WTC11 (cell line): Measurements from ENCODE around the gene DEPDC5. TPM values are rescaled to one million over a fixed set of nuclear protein-coding genes. Genes with fewer than 3 reads are reported as not detected.

Experiments used
- ATAC-seq: fragments of 200-7000 bp; cut with Tn5 transposase; 2 replicates; pipeline ENCODE4 v1.10.0; 2021; ENCODE audit warnings: mild to moderate bottlenecking, moderate library complexity
- CTCF ChIA-PET: fragments of 300-600 bp; sonication (Branson Sonifier 250); formaldehyde crosslinking; loops from one replicate; lab custom pipeline; 2021; ENCODE audit warnings: antibody characterized with exemption; lab: Charles Lee
- POLR2A ChIA-PET: fragments of 350-600 bp; sonication (Branson Sonifier 250); formaldehyde crosslinking; loops from one replicate; lab custom pipeline; 2021; ENCODE audit warnings: antibody characterized with exemption; lab: Charles Lee
- DNase-seq: peaks from one replicate; pipeline ENCODE4 v3.0.0; 2021; ENCODE audit warnings: low spot score
- H3K27ac Mint-ChIP-seq: 2 replicates; pipeline ENCODE4 v1.8.0; 2021; ENCODE audit warnings: mixed read lengths
- H3K27me3 Mint-ChIP-seq: 2 replicates; pipeline ENCODE4 v1.8.0; 2021; ENCODE audit warnings: low read depth, mild to moderate bottlenecking, moderate library complexity, mixed read lengths
- H3K36me3 Mint-ChIP-seq: 2 replicates; pipeline ENCODE4 v1.8.0; 2021; ENCODE audit warnings: mixed read lengths
- H3K4me1 Mint-ChIP-seq: 2 replicates; pipeline ENCODE4 v1.8.0; 2022; ENCODE audit warnings: mixed read lengths
- H3K4me3 Mint-ChIP-seq: 2 replicates; pipeline ENCODE4 v1.8.0; 2021; ENCODE audit warnings: mild to moderate bottlenecking, moderate library complexity, mixed read lengths
- H3K9me3 Mint-ChIP-seq: 2 replicates; pipeline ENCODE4 v1.8.0; 2021; ENCODE audit warnings: mixed read lengths
- ARID4B ChIP-seq: sonication (generic); formaldehyde crosslinking; IDR thresholded peaks from 2 replicates; pipeline ENCODE4 v1.8.0; 2023; ENCODE audit warnings: missing genetic modification reagents, mild to moderate bottlenecking, borderline replicate concordance
- CREM ChIP-seq: sonication (generic); formaldehyde crosslinking; IDR thresholded peaks from 2 replicates; pipeline ENCODE4 v1.8.1; 2022; ENCODE audit warnings: mild to moderate bottlenecking, missing genetic modification reagents, moderate library complexity
- FOXP1 ChIP-seq: sonication (generic); formaldehyde crosslinking; IDR thresholded peaks from 2 replicates; pipeline ENCODE4 v1.8.0; 2022; ENCODE audit warnings: missing genetic modification reagents, mild to moderate bottlenecking, moderate library complexity, borderline replicate concordance
- KAT7 ChIP-seq: sonication (generic); formaldehyde crosslinking; IDR thresholded peaks from 2 replicates; pipeline ENCODE4 v1.8.1; 2023; ENCODE audit warnings: missing genetic modification reagents, mild to moderate bottlenecking, borderline replicate concordance
- OVOL2 ChIP-seq: fragments of 250-450 bp; sonication (Bioruptor Pico); IDR thresholded peaks from 2 replicates; pipeline ENCODE4 v1.9.0; 2021; ENCODE audit warnings: mild to moderate bottlenecking, borderline replicate concordance
- TEAD4 ChIP-seq: sonication (generic); formaldehyde crosslinking; IDR thresholded peaks from 2 replicates; pipeline ENCODE4 v1.8.0; 2022; ENCODE audit warnings: mild to moderate bottlenecking, missing genetic modification reagents
- ZNF219 ChIP-seq: sonication (generic); formaldehyde crosslinking; IDR thresholded peaks from 2 replicates; pipeline ENCODE4 v1.8.0; 2023; ENCODE audit warnings: missing genetic modification reagents, mild to moderate bottlenecking, borderline replicate concordance
- ZNF281 ChIP-seq: sonication (generic); formaldehyde crosslinking; IDR thresholded peaks from 2 replicates; pipeline ENCODE4 v1.8.0; 2023; ENCODE audit warnings: mild to moderate bottlenecking, missing genetic modification reagents
- ZNF423 ChIP-seq: fragments of 250-450 bp; sonication (Bioruptor Pico); IDR thresholded peaks from 2 replicates; pipeline ENCODE4 v2.1.2; 2022; ENCODE audit warnings: mild to moderate bottlenecking, moderate library complexity
- total RNA-seq: library from RNA; stranded (reverse); gene quantifications from 3 replicates; pipeline ENCODE4 v1.2.3, GENCODE V29; 2021
- TF ChIP-seq, protein P1 (sequence below): sonication (generic); formaldehyde crosslinking; IDR thresholded peaks from 2 replicates; pipeline ENCODE4 v1.8.1; 2023; ENCODE audit warnings: mild to moderate bottlenecking, moderate library complexity, missing genetic modification reagents
- TF ChIP-seq, protein P2 (sequence below): sonication (generic); formaldehyde crosslinking; IDR thresholded peaks from 2 replicates; pipeline ENCODE4 v1.8.0; 2022; ENCODE audit warnings: mild to moderate bottlenecking, missing genetic modification reagents

The DEPDC5 gene
- total RNA-seq, 1 experiment from 2014 or later, result 40.5 TPM

DNA sequence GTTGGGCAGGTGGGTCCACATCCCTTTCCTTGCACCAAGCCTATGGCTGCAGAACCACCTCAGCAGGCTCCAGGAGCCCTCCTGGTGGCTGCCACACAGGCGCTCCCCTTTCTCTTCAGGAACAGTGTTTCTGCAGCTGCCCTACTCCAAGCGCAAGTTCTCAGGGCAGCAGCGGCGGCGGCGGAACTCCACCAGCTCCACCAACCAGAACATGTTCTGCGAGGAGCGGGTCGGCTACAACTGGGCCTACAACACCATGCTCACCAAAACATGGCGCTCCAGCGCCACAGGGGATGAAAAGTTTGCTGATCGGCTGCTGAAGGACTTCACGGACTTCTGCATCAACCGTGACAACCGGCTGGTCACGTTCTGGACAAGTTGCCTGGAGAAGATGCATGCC, 152.3 kb downstream of the DEPDC5 start (continued):
- TF ChIP-seq ARID4B, result no peak
- no peak for TF ChIP-seq ZNF281 (CRISPR knock-in tag)
- TF ChIP-seq, protein P1, sequence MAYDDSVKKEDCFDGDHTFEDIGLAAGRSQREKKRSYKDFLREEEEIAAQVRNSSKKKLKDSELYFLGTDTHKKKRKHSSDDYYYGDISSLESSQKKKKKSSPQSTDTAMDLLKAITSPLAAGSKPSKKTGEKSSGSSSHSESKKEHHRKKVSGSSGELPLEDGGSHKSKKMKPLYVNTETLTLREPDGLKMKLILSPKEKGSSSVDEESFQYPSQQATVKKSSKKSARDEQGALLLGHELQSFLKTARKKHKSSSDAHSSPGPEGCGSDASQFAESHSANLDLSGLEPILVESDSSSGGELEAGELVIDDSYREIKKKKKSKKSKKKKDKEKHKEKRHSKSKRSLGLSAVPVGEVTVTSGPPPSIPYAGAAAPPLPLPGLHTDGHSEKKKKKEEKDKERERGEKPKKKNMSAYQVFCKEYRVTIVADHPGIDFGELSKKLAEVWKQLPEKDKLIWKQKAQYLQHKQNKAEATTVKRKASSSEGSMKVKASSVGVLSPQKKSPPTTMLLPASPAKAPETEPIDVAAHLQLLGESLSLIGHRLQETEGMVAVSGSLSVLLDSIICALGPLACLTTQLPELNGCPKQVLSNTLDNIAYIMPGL (CRISPR knock-in tag), result no peak
- no peak for TF ChIP-seq ZNF423 (CRISPR knock-in tag)
- TF ChIP-seq, all 79 proteins: peak for 0

DNA sequence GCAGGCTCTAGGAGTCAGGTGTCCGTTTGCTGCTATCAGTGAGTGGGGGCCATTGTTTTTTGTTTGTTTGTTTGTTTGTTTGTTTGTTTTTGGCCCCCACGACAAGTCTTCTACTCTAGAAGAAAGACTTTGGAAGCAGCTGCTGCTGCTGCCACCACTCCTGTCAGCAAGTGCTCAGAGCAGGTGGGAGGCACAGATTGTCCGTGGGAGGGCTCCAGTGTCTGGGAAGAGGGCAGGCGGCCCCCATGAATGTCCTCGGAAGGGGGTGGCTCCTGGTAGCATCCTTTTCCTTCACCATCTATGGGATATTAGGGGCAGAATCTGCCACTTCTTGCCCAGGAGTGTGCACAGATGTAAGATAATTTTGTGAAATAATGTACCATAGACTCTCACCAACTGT, 152.8 kb downstream of the DEPDC5 start:
- no peak for DNase-seq
- ATAC-seq, result no peak
- ChIA-PET POLR2A (no interaction called here), CTCF (interaction anchor here (1.5 to 3.3 kb wide), 2 partner anchors 12 to 64 kb away, joined by 4 to 8 read pairs; no protein-coding TSS in a partner anchor)
- Mint-ChIP-seq H3K27me3 (no peaks in the 10 kb centered on the region), H3K9me3 (no peaks in the 10 kb centered on the region), H3K4me3 (no peak overlapping the region), H3K36me3 (peaks cover 4% of the 10 kb centered on the region), H3K4me1 (no peaks in the 10 kb centered on the region), H3K27ac (no peak overlapping the region)
- TF ChIP-seq, protein P2, sequence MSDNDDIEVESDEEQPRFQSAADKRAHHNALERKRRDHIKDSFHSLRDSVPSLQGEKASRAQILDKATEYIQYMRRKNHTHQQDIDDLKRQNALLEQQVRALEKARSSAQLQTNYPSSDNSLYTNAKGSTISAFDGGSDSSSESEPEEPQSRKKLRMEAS (CRISPR knock-in tag), result no peak
- TF ChIP-seq FOXP1 (no peak), OVOL2 (CRISPR knock-in tag) (no peak), ZNF219 (no peak)
- TF ChIP-seq, protein P1 (CRISPR knock-in tag), result no peak
- TF ChIP-seq, all 79 proteins: peak for 0

DNA sequence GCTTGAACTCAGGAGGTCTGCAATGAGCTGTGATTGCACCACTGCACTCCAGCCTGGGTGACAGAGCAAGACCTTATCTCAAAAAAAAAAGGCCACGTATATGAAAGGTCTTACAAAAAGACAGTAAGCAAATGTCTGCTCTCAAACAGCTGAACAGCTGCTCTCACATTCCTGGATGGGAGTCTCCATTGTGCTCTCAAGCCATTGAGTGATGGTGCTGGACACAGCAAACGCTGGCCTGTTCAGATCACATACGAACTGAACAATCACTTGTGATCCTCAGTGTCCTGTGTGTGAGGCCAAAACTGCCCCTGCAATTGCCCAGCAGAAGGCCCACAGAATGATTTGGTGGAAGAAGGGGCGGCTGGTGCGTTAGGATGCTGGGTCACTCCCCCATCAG, 156.2 kb downstream of the DEPDC5 start:
- CTCF ChIA-PET, result interaction anchor here (1.2 kb wide), 1 partner anchor 60 kb away, joined by 6 read pairs; no protein-coding TSS in a partner anchor
- no peaks in the 10 kb centered on the region for H3K9me3 Mint-ChIP-seq
- POLR2A ChIA-PET, result no interaction called here
- H3K4me1 Mint-ChIP-seq, result no peaks in the 10 kb centered on the region
- no peak overlapping the region for H3K27ac Mint-ChIP-seq
- TF ChIP-seq ZNF281 (CRISPR knock-in tag) (no peak), FOXP1 (no peak), KAT7 (no peak), CREM (no peak), TEAD4 (no peak)
- DNase-seq (no peak), ATAC-seq (no peak)
- no peak overlapping the region for H3K4me3 Mint-ChIP-seq
- peaks cover 4% of the 10 kb centered on the region for H3K36me3 Mint-ChIP-seq
- no peaks in the 10 kb centered on the region for H3K27me3 Mint-ChIP-seq
